ENCODE data around the gene CAB39L. TPM values are rescaled to one million over a fixed set of nuclear protein-coding genes. Genes with fewer than 3 reads are reported as not detected.

CAB39L gene
- polyA plus RNA-seq, 2 of the 4 experiments (the other 2 are of a cell fraction) = 2.3 to 5.2 TPM

DNA sequence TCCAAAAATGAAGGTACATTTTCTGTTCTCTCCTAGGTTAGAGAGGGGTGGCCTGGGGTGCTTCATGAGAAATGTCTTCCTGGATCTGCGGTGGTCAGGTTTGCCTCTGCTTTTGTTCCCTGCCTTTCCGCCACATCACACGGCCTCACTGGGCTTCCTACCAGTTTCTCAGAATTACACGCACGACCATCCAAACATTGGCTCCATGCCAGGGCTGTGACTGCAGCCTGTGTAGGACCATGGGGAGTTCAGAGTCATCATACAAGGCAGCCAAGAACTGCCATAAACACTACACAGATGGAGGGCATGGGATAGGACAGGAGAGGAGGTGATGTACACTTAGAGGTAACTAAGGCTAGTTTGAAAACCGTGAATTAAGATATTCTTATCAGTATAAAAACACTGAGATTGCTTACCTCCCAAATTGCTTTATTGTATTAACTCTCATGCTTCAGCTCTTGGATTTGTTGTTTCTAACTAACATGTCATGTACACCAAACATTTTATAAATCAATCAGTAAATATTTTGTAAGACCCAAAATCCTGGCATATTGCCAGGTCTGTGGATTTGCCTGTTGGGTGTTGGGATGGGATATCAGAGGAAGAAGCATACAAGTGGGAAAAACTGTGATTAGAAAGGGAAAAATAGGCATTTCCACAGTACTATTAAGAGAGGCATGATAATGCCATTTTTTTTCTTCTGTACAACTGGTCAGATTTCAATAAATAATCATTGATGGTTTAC is 150.9 kb downstream of the CAB39L start:
- H3K4me1 ChIP-seq = no peaks in the 10 kb centered on the region
- WGBS (ENCODE audit: missing lambda C conversion rate) = 79% methylated on average over 4 of the region's 6 CpGs
- no peak overlapping the region for H3K4me2 ChIP-seq
- H3K27ac ChIP-seq = no peak overlapping the region
- TF ChIP-seq JUNB (IDR thresholded peaks at IDR 0.05) = no peak
- no peak for TF ChIP-seq HOXB13 (CRISPR knock-in tag; IDR thresholded peaks at IDR 0.05; ENCODE audit: low read depth)
- no peak for TF ChIP-seq SMC3 (IDR thresholded peaks at IDR 0.05)
- TF ChIP-seq ZC3H11A (IDR thresholded peaks at IDR 0.05) = no peak
- TF ChIP-seq ZNF302 (CRISPR knock-in tag; IDR thresholded peaks at IDR 0.05) = no peak
- TF ChIP-seq RFX5 (IDR thresholded peaks at IDR 0.05) = no peak
- no peak for TF ChIP-seq HES2 (IDR thresholded peaks at IDR 0.05)
- no peak for TF ChIP-seq SREBF2 (IDR thresholded peaks at IDR 0.05)
- CTCF ChIA-PET = interaction anchor here (1.0 to 2.4 kb wide), 2 partner anchors 12 to 45 kb away, joined by 4 to 9 read pairs; partner anchors contain the start of gene CDADC1
- no peak overlapping the region for H3K4me3 ChIP-seq
- no peaks in the 10 kb centered on the region for H3K9me3 ChIP-seq
- DNase-seq (ENCODE audit: low read depth in 1 of 2, low spot score in 1 of 2) (no peak), FAIRE-seq (no peak), ATAC-seq (no peak)
- POLR2A ChIA-PET = no interaction called here

- no peak overlapping the region for H3K27ac ChIP-seq
- TF ChIP-seq JUN (IDR thresholded peaks at IDR 0.05) = no peak
- no peak for TF ChIP-seq CHD2 (IDR thresholded peaks at IDR 0.05; ENCODE audit: low read length, partially characterized antibody)
- no peak for TF ChIP-seq NPAS2 (CRISPR knock-in tag; IDR thresholded peaks at IDR 0.05; ENCODE audit: borderline replicate concordance)
- TF ChIP-seq KDM1A (IDR thresholded peaks at IDR 0.05; ENCODE audit: low read depth) = no peak
- no peak for TF ChIP-seq RAD21 (conservative IDR thresholded peaks at IDR 0.05 in 1 of 2, IDR thresholded peaks at IDR 0.05 in 1 of 2)
- TF ChIP-seq EHF (CRISPR knock-in tag; IDR thresholded peaks at IDR 0.05) = no peak
- TF ChIP-seq EHMT2 (IDR thresholded peaks at IDR 0.05; ENCODE audit: low read depth) = no peak
- no peak for TF ChIP-seq PHF8 (IDR thresholded peaks at IDR 0.05; ENCODE audit: borderline replicate concordance, low read depth)
- TF ChIP-seq, protein P1, sequence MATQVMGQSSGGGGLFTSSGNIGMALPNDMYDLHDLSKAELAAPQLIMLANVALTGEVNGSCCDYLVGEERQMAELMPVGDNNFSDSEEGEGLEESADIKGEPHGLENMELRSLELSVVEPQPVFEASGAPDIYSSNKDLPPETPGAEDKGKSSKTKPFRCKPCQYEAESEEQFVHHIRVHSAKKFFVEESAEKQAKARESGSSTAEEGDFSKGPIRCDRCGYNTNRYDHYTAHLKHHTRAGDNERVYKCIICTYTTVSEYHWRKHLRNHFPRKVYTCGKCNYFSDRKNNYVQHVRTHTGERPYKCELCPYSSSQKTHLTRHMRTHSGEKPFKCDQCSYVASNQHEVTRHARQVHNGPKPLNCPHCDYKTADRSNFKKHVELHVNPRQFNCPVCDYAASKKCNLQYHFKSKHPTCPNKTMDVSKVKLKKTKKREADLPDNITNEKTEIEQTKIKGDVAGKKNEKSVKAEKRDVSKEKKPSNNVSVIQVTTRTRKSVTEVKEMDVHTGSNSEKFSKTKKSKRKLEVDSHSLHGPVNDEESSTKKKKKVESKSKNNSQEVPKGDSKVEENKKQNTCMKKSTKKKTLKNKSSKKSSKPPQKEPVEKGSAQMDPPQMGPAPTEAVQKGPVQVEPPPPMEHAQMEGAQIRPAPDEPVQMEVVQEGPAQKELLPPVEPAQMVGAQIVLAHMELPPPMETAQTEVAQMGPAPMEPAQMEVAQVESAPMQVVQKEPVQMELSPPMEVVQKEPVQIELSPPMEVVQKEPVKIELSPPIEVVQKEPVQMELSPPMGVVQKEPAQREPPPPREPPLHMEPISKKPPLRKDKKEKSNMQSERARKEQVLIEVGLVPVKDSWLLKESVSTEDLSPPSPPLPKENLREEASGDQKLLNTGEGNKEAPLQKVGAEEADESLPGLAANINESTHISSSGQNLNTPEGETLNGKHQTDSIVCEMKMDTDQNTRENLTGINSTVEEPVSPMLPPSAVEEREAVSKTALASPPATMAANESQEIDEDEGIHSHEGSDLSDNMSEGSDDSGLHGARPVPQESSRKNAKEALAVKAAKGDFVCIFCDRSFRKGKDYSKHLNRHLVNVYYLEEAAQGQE (IDR thresholded peaks at IDR 0.05) = no peak
- TF ChIP-seq TP53 (CRISPR knock-in tag; IDR thresholded peaks at IDR 0.05) = no peak
- no peak for TF ChIP-seq MYC (IDR thresholded peaks at IDR 0.05; ENCODE audit: borderline replicate concordance, low read length)
- TF ChIP-seq FOSL2 (IDR thresholded peaks at IDR 0.05) = no peak
- TF ChIP-seq FOSL2 (CRISPR knock-in tag; IDR thresholded peaks at IDR 0.05) = no peak
- no peak for TF ChIP-seq CEBPB (IDR thresholded peaks at IDR 0.05)
- TF ChIP-seq FOSB (CRISPR knock-in tag; IDR thresholded peaks at IDR 0.05) = no peak
- no peak for TF ChIP-seq ESRRA (IDR thresholded peaks at IDR 0.05; ENCODE audit: borderline replicate concordance, low read length)
- DNase-seq (ENCODE audit: low read depth in 1 of 2, low spot score in 1 of 2) = no peak
- no peak for FAIRE-seq
- ATAC-seq = no peak
- H3K4me2 ChIP-seq = no peak overlapping the region
- no peaks in the 10 kb centered on the region for H3K4me1 ChIP-seq
- POLR2A ChIA-PET = interaction anchor here (0.6 kb wide), 2 partner anchors 8 to 82 kb away, joined by 3 to 4 read pairs; no protein-coding TSS in a partner anchor
- CTCF ChIA-PET = no interaction called here
- no peak overlapping the region for H3K4me3 ChIP-seq
- H3K9me3 ChIP-seq = no peaks in the 10 kb centered on the region
Measured at GRCh38 chr13:49288458-49288857, 155.4 kb downstream of the CAB39L start.
